ENCODE results near the gene ZBTB38. TPM values are rescaled to one million over a fixed set of nuclear protein-coding genes. Genes with fewer than 3 reads are reported as not detected.

ZBTB38 gene
- total RNA-seq, 1 donor from 2014 or later, result 22.5 TPM

- TF ChIP-seq, protein P1, sequence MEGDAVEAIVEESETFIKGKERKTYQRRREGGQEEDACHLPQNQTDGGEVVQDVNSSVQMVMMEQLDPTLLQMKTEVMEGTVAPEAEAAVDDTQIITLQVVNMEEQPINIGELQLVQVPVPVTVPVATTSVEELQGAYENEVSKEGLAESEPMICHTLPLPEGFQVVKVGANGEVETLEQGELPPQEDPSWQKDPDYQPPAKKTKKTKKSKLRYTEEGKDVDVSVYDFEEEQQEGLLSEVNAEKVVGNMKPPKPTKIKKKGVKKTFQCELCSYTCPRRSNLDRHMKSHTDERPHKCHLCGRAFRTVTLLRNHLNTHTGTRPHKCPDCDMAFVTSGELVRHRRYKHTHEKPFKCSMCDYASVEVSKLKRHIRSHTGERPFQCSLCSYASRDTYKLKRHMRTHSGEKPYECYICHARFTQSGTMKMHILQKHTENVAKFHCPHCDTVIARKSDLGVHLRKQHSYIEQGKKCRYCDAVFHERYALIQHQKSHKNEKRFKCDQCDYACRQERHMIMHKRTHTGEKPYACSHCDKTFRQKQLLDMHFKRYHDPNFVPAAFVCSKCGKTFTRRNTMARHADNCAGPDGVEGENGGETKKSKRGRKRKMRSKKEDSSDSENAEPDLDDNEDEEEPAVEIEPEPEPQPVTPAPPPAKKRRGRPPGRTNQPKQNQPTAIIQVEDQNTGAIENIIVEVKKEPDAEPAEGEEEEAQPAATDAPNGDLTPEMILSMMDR (IDR thresholded peaks at IDR 0.05; ENCODE audit: unreplicated experiment), result no peak
- no peak for DNase-seq (ENCODE audit: low spot score)
- Mint-ChIP-seq H3K4me1 (ENCODE audit: unreplicated experiment) (peaks cover 12% of the 10 kb centered on the region), H3K27me3 (ENCODE audit: unreplicated experiment) (peaks cover 2% of the 10 kb centered on the region), H3K27ac (ENCODE audit: unreplicated experiment) (peak overlapping the region; percentile 87), H3K36me3 (ENCODE audit: low read depth, unreplicated experiment) (peaks cover 21% of the 10 kb centered on the region), H3K9me3 (ENCODE audit: unreplicated experiment) (peaks cover 10% of the 10 kb centered on the region), H3K4me3 (ENCODE audit: unreplicated experiment) (peak overlapping the region; percentile 33)
These were observed 24.8 kb downstream of the ZBTB38 start for GRCh38 chr3:141392897-141393734.

GRCh38 chr3:141393735-141394076 is 25.4 kb downstream of the ZBTB38 start:
- TF ChIP-seq, protein P1 (IDR thresholded peaks at IDR 0.05; ENCODE audit: unreplicated experiment), result no peak
- H3K27me3 Mint-ChIP-seq (ENCODE audit: unreplicated experiment), result peaks cover 2% of the 10 kb centered on the region
- no peak for DNase-seq (ENCODE audit: low spot score)
- H3K4me1 Mint-ChIP-seq (ENCODE audit: unreplicated experiment), result peaks cover 12% of the 10 kb centered on the region
- H3K27ac Mint-ChIP-seq (ENCODE audit: unreplicated experiment), result peak overlapping the region; percentile 87
- H3K4me3 Mint-ChIP-seq (ENCODE audit: unreplicated experiment), result peak overlapping the region; percentile 33
- peaks cover 21% of the 10 kb centered on the region for H3K36me3 Mint-ChIP-seq (ENCODE audit: low read depth, unreplicated experiment)
- peaks cover 10% of the 10 kb centered on the region for H3K9me3 Mint-ChIP-seq (ENCODE audit: unreplicated experiment)

- no peak for DNase-seq (ENCODE audit: low spot score)
- Mint-ChIP-seq H3K27me3 (ENCODE audit: unreplicated experiment) (peaks cover 2% of the 10 kb centered on the region), H3K9me3 (ENCODE audit: unreplicated experiment) (peaks cover 10% of the 10 kb centered on the region), H3K36me3 (ENCODE audit: low read depth, unreplicated experiment) (peaks cover 21% of the 10 kb centered on the region), H3K4me1 (ENCODE audit: unreplicated experiment) (peaks cover 16% of the 10 kb centered on the region), H3K27ac (ENCODE audit: unreplicated experiment) (no peak overlapping the region), H3K4me3 (ENCODE audit: unreplicated experiment) (no peak overlapping the region)
- TF ChIP-seq, protein P1 (IDR thresholded peaks at IDR 0.05; ENCODE audit: unreplicated experiment), result no peak
These were observed 26.3 kb downstream of the ZBTB38 start for GRCh38 chr3:141394560-141394959.

GRCh38 chr3:141395005-141395589 is 26.8 kb downstream of the ZBTB38 start:
- Mint-ChIP-seq H3K9me3 (ENCODE audit: unreplicated experiment) (peaks cover 10% of the 10 kb centered on the region), H3K27ac (ENCODE audit: unreplicated experiment) (no peak overlapping the region), H3K4me3 (ENCODE audit: unreplicated experiment) (no peak overlapping the region), H3K36me3 (ENCODE audit: low read depth, unreplicated experiment) (peaks cover 21% of the 10 kb centered on the region), H3K4me1 (ENCODE audit: unreplicated experiment) (peaks cover 18% of the 10 kb centered on the region), H3K27me3 (ENCODE audit: unreplicated experiment) (peaks cover 2% of the 10 kb centered on the region)
- TF ChIP-seq, protein P1 (IDR thresholded peaks at IDR 0.05; ENCODE audit: unreplicated experiment), result no peak
- no peak for DNase-seq (ENCODE audit: low spot score)

GRCh38 chr3:141397996-141398395 is 29.7 kb downstream of the ZBTB38 start:
- peaks cover 4% of the 10 kb centered on the region for H3K27me3 Mint-ChIP-seq (ENCODE audit: unreplicated experiment)

More at GRCh38 chr3:141397996-141398395, 29.7 kb downstream of the ZBTB38 start:
- peaks cover 19% of the 10 kb centered on the region for H3K36me3 Mint-ChIP-seq (ENCODE audit: low read depth, unreplicated experiment)
- DNase-seq (ENCODE audit: low spot score), result no peak
- H3K27ac Mint-ChIP-seq (ENCODE audit: unreplicated experiment), result no peak overlapping the region
- H3K9me3 Mint-ChIP-seq (ENCODE audit: unreplicated experiment), result peaks cover 10% of the 10 kb centered on the region
- peaks cover 16% of the 10 kb centered on the region for H3K4me1 Mint-ChIP-seq (ENCODE audit: unreplicated experiment)
- H3K4me3 Mint-ChIP-seq (ENCODE audit: unreplicated experiment), result no peak overlapping the region
- TF ChIP-seq, protein P1 (IDR thresholded peaks at IDR 0.05; ENCODE audit: unreplicated experiment), result no peak
